CD8-positive, alpha-beta memory T cell (primary cell): Measurements from ENCODE around the gene PRDX6. TPM values are rescaled to one million over a fixed set of nuclear protein-coding genes. Genes with fewer than 3 reads are reported as not detected.
"Not testable (repeated sequence)": the region's sequence is repeated elsewhere in the genome, so short reads cannot be mapped to it uniquely, and the experiment has no call there.

Experiments used
- CTCF ChIA-PET: fragments of 350-600 bp; sonication (Branson Sonifier 250); formaldehyde crosslinking; loops from one replicate; lab custom pipeline; 2021; ENCODE audit warnings: antibody characterized with exemption; lab: Charles Lee
- POLR2A ChIA-PET: fragments of 350-600 bp; sonication (Branson Sonifier 250); formaldehyde crosslinking; loops from one replicate; lab custom pipeline; 2021; ENCODE audit warnings: antibody characterized with exemption; lab: Charles Lee
- DNase-seq, 5 donors: peaks; one replicate each; pipeline versions ENCODE4 v3.0.0 to v3.0.0-alpha.2; 2020 to 2022; ENCODE audit warnings: mixed read lengths in 1 of 5
- H3K27ac ChIP-seq: one replicate; pipeline ENCODE4 v1.7.0; 2013; ENCODE audit warnings: low read depth, mild to moderate bottlenecking, low read length, moderate library complexity
- H3K27me3 ChIP-seq: 2 replicates; pipeline ENCODE4 v1.7.0; 2013; ENCODE audit warnings: low read length, mild to moderate bottlenecking; ENCODE audit not compliant: insufficient read depth, poor library complexity, severe bottlenecking
- H3K36me3 ChIP-seq: 2 replicates; pipeline ENCODE4 v1.7.0; 2013; ENCODE audit warnings: mild to moderate bottlenecking, low read length, moderate library complexity; ENCODE audit not compliant: insufficient read depth
- H3K4me1 ChIP-seq: 2 replicates; pipeline ENCODE4 v1.7.0; 2013; ENCODE audit warnings: mild to moderate bottlenecking, low read length, moderate library complexity; ENCODE audit not compliant: insufficient read depth
- H3K4me3 ChIP-seq: 2 replicates; pipeline ENCODE4 v1.7.0; 2013; ENCODE audit warnings: mild to moderate bottlenecking, low read length
- H3K9me3 ChIP-seq: 2 replicates; pipeline ENCODE4 v1.7.0; 2013; ENCODE audit warnings: mild to moderate bottlenecking, low read length
- H3K27ac Mint-ChIP-seq, 8 donors: one replicate each; pipeline ENCODE4 v1.8.0; 2020 to 2021; ENCODE audit warnings: mixed read lengths in 8 of 8, mild to moderate bottlenecking in 6 of 8, inconsistent platforms in 3 of 8, moderate library complexity in 3 of 8
- H3K27me3 Mint-ChIP-seq, 2 donors: one replicate each; pipeline ENCODE4 v1.8.0; 2020 to 2021; ENCODE audit warnings: mixed read lengths in 2 of 2, mild to moderate bottlenecking in 1 of 2, moderate library complexity in 1 of 2
- H3K36me3 Mint-ChIP-seq, 3 donors: one replicate each; pipeline ENCODE4 v1.8.0; 2020 to 2021; ENCODE audit warnings: mixed read lengths in 3 of 3, inconsistent platforms in 1 of 3, mild to moderate bottlenecking in 1 of 3
- H3K4me1 Mint-ChIP-seq, 3 donors: one replicate each; pipeline ENCODE4 v1.8.0; 2020 to 2021; ENCODE audit warnings: mixed read lengths in 3 of 3, inconsistent platforms in 1 of 3, mild to moderate bottlenecking in 1 of 3
- H3K4me3 Mint-ChIP-seq, 7 donors: one replicate each; pipeline ENCODE4 v1.8.0; 2020 to 2021; ENCODE audit warnings: mixed read lengths in 7 of 7, mild to moderate bottlenecking in 6 of 7, moderate library complexity in 4 of 7, inconsistent platforms in 2 of 7
- H3K9me3 Mint-ChIP-seq, 5 donors: one replicate each; pipeline ENCODE4 v1.8.0; 2020 to 2022; ENCODE audit warnings: mixed read lengths in 5 of 5, mild to moderate bottlenecking in 3 of 5, moderate library complexity in 2 of 5, inconsistent platforms in 1 of 5
- polyA plus RNA-seq: library from polyadenylated mRNA; unstranded; fragments of 300-500 nt; fragmentation: Illumina TruSeq; gene quantifications from one replicate; pipeline ENCODE4 v1.2.3, GENCODE V29; 2021
- total RNA-seq, 2 experiments: library from RNA; stranded (reverse); gene quantifications; one replicate each; pipeline ENCODE4 v1.2.3, GENCODE V29; 2021

Gene PRDX6
- total and polyA plus RNA-seq, 3 experiments from 2014 or later = 134 to 159 (median 140) TPM

GRCh38 chr1:173451981-173452380 is 25.2 kb upstream of the PRDX6 start:
- Histone ChIP-seq H3K36me3 (peaks cover 3% of the 10 kb centered on the region), H3K4me1 (peaks cover 17% of the 10 kb centered on the region), H3K9me3 (peaks cover 4% of the 10 kb centered on the region), H3K27me3 (no peaks in the 10 kb centered on the region), H3K4me3 (no peak overlapping the region), H3K27ac (no peak overlapping the region)
- Mint-ChIP-seq H3K27me3 (no peaks in the 10 kb centered on the region), H3K4me3 (no peak overlapping the region), H3K4me1 (peaks cover 27 to 52% (median 47%) of the 10 kb centered on the region in 3 donors), H3K9me3 (peaks cover under 1 to 4% (median 3%) of the 10 kb centered on the region in 5 donors), H3K36me3 (peaks cover 27 to 38% (median 27%) of the 10 kb centered on the region in 3 donors), H3K27ac (peak overlapping the region in 2 of 8 donors; percentile 12 to 66)
- no peak for DNase-seq
- POLR2A ChIA-PET = no interaction called here
- CTCF ChIA-PET = no interaction called here

GRCh38 chr1:173453982-173454381 is 23.2 kb upstream of the PRDX6 start:
- POLR2A ChIA-PET = no interaction called here

GRCh38 chr1:173454966-173455524 is 22.1 kb upstream of the PRDX6 start:
- H3K4me3 Mint-ChIP-seq = peak overlapping the region in 6 of 7 donors; percentile 1 to 64 (median 28)
- no peaks in the 10 kb centered on the region for H3K27me3 ChIP-seq
- DNase-seq = peak in 2 of 5 donors; percentile 14 to 36
- ChIA-PET POLR2A (interaction anchor here (1.0 kb wide), 1 partner anchor 22 kb away, joined by 3 read pairs; the partner anchor contains the start of gene PRDX6), CTCF (no interaction called here)
- H3K27ac ChIP-seq = no peak overlapping the region
- peaks cover 31 to 58% (median 55%) of the 10 kb centered on the region in 3 donors for H3K4me1 Mint-ChIP-seq
- H3K36me3 Mint-ChIP-seq = peaks cover 0 to 40% (median 26%) of the 10 kb centered on the region in 3 donors
- no peak overlapping the region for H3K4me3 ChIP-seq
- no peaks in the 10 kb centered on the region for H3K36me3 ChIP-seq
- H3K9me3 ChIP-seq = no peaks in the 10 kb centered on the region
- H3K27ac Mint-ChIP-seq = peak overlapping the region in 6 of 8 donors; percentile 4 to 73 (median 44)
- H3K9me3 Mint-ChIP-seq = no peaks in the 10 kb centered on the region
- no peaks in the 10 kb centered on the region for H3K27me3 Mint-ChIP-seq
- H3K4me1 ChIP-seq = peaks cover 19% of the 10 kb centered on the region

More at GRCh38 chr1:173453982-173454381, 23.2 kb upstream of the PRDX6 start:
- Mint-ChIP-seq H3K4me3 (no peak overlapping the region), H3K27ac (peak overlapping the region in 2 of 8 donors; percentile 26 to 32), H3K9me3 (no peaks in the 10 kb centered on the region), H3K36me3 (peaks cover 9 to 39% (median 24%) of the 10 kb centered on the region in 3 donors), H3K27me3 (no peaks in the 10 kb centered on the region), H3K4me1 (peaks cover 27 to 60% (median 50%) of the 10 kb centered on the region in 3 donors)
- no peaks in the 10 kb centered on the region for H3K36me3 ChIP-seq
- CTCF ChIA-PET = interaction anchor here (1.2 kb wide), 1 partner anchor 24 kb away, joined by 3 read pairs; no protein-coding TSS in a partner anchor
- no peaks in the 10 kb centered on the region for H3K9me3 ChIP-seq
- no peak overlapping the region for H3K4me3 ChIP-seq
- no peak for DNase-seq
- peaks cover 17% of the 10 kb centered on the region for H3K4me1 ChIP-seq
- H3K27ac ChIP-seq = no peak overlapping the region
- H3K27me3 ChIP-seq = no peaks in the 10 kb centered on the region

GRCh38 chr1:173459885-173460284 is 17.2 kb upstream of the PRDX6 start:
- DNase-seq = no peak
- Mint-ChIP-seq H3K9me3 (peaks cover 0 to 13% (median 6%) of the 10 kb centered on the region in 5 donors), H3K4me3 (peak overlapping the region in 1 of 7 donors; percentile 42), H3K27me3 (no peaks in the 10 kb centered on the region), H3K27ac (peak overlapping the region in 2 of 8 donors; percentile 24 to 67), H3K4me1 (peaks cover 41 to 77% (median 65%) of the 10 kb centered on the region in 3 donors), H3K36me3 (peaks cover 34 to 71% (median 44%) of the 10 kb centered on the region in 3 donors)
- H3K27ac ChIP-seq = no peak overlapping the region
- no peaks in the 10 kb centered on the region for H3K9me3 ChIP-seq
- peaks cover 16% of the 10 kb centered on the region for H3K4me1 ChIP-seq
- ChIA-PET CTCF (no interaction called here), POLR2A (no interaction called here)
- no peaks in the 10 kb centered on the region for H3K27me3 ChIP-seq
- no peak overlapping the region for H3K4me3 ChIP-seq
- peaks cover 12% of the 10 kb centered on the region for H3K36me3 ChIP-seq

GRCh38 chr1:173462666-173463065 is 14.5 kb upstream of the PRDX6 start:
- Mint-ChIP-seq H3K9me3 (peaks cover 0 to 19% (median 9%) of the 10 kb centered on the region in 5 donors), H3K4me1 (peaks cover 36 to 77% (median 71%) of the 10 kb centered on the region in 3 donors), H3K36me3 (peaks cover 51 to 68% (median 61%) of the 10 kb centered on the region in 3 donors)
- CTCF ChIA-PET, H3K27ac ChIP-seq, H3K4me3 ChIP-seq, H3K9me3 ChIP-seq, H3K27me3 ChIP-seq, H3K4me1 ChIP-seq, DNase-seq, H3K27me3 Mint-ChIP-seq, H3K27ac Mint-ChIP-seq, POLR2A ChIA-PET, H3K4me3 Mint-ChIP-seq: not testable (repeated sequence)
- peaks cover 12% of the 10 kb centered on the region for H3K36me3 ChIP-seq

- H3K4me1 ChIP-seq, H3K27ac ChIP-seq, H3K27me3 ChIP-seq, H3K4me3 ChIP-seq, H3K27me3 Mint-ChIP-seq, CTCF ChIA-PET, DNase-seq, H3K9me3 ChIP-seq, POLR2A ChIA-PET: not testable (repeated sequence)
- Mint-ChIP-seq H3K9me3 (peaks cover 5 to 19% (median 16%) of the 10 kb centered on the region in 5 donors), H3K36me3 (peaks cover 53 to 71% (median 68%) of the 10 kb centered on the region in 3 donors), H3K27ac (peak overlapping the region in 3 of 8 donors; percentile 22 to 31 (median 25)), H3K4me3 (peak overlapping the region in 1 of 7 donors; percentile 1), H3K4me1 (peaks cover 36 to 76% (median 63%) of the 10 kb centered on the region in 3 donors)
- peaks cover 12% of the 10 kb centered on the region for H3K36me3 ChIP-seq
Observed at GRCh38 chr1:173464185-173464584, 12.9 kb upstream of the PRDX6 start.

- peaks cover 52 to 89% (median 66%) of the 10 kb centered on the region in 3 donors for H3K36me3 Mint-ChIP-seq
- ChIA-PET POLR2A (no interaction called here), CTCF (no interaction called here)
- Histone ChIP-seq H3K4me1 (no peaks in the 10 kb centered on the region), H3K27me3 (no peaks in the 10 kb centered on the region), H3K9me3 (peaks cover 5% of the 10 kb centered on the region), H3K27ac (no peak overlapping the region), H3K4me3 (no peak overlapping the region), H3K36me3 (peaks cover 5% of the 10 kb centered on the region)
- peaks cover 20 to 36% (median 27%) of the 10 kb centered on the region in 5 donors for H3K9me3 Mint-ChIP-seq
- H3K27ac Mint-ChIP-seq = peak overlapping the region in 1 of 8 donors; percentile 8
- no peak for DNase-seq
- no peak overlapping the region for H3K4me3 Mint-ChIP-seq
- no peaks in the 10 kb centered on the region for H3K27me3 Mint-ChIP-seq
- peaks cover 30 to 67% (median 64%) of the 10 kb centered on the region in 3 donors for H3K4me1 Mint-ChIP-seq
Observed at GRCh38 chr1:173467426-173467825, 9.7 kb upstream of the PRDX6 start.

- H3K27me3 ChIP-seq = no peaks in the 10 kb centered on the region
- H3K4me3 ChIP-seq = no peak overlapping the region
- ChIA-PET CTCF (no interaction called here), POLR2A (no interaction called here)
- no peak for DNase-seq
- peaks cover 5% of the 10 kb centered on the region for H3K9me3 ChIP-seq
- peak overlapping the region in 1 of 8 donors; percentile 23 for H3K27ac Mint-ChIP-seq
- H3K4me1 Mint-ChIP-seq = peaks cover 29 to 63% (median 58%) of the 10 kb centered on the region in 3 donors
- peaks cover 5% of the 10 kb centered on the region for H3K36me3 ChIP-seq
- H3K4me1 ChIP-seq = peaks cover 6% of the 10 kb centered on the region
- no peak overlapping the region for H3K4me3 Mint-ChIP-seq
- no peaks in the 10 kb centered on the region for H3K27me3 Mint-ChIP-seq
- peaks cover 14 to 27% (median 26%) of the 10 kb centered on the region in 5 donors for H3K9me3 Mint-ChIP-seq
- peaks cover 45 to 70% (median 60%) of the 10 kb centered on the region in 3 donors for H3K36me3 Mint-ChIP-seq
- H3K27ac ChIP-seq = no peak overlapping the region
Observed at GRCh38 chr1:173469656-173470055, 7.5 kb upstream of the PRDX6 start.
